GM10266 (cell line): ENCODE data around the gene HIC1.

Source experiments
- DNase-seq: peaks from one replicate; pipeline ENCODE4 v3.0.0; 2012; ENCODE audit errors: extremely low spot score
- CTCF ChIP-seq: IDR thresholded peaks from 2 replicates; pipeline ENCODE4 v1.5.1; 2012; ENCODE audit warnings: mild to moderate bottlenecking, low read depth; ENCODE audit not compliant: control insufficient read depth, insufficient read depth; ENCODE audit errors: missing control alignments

The HIC1 gene

DNA sequence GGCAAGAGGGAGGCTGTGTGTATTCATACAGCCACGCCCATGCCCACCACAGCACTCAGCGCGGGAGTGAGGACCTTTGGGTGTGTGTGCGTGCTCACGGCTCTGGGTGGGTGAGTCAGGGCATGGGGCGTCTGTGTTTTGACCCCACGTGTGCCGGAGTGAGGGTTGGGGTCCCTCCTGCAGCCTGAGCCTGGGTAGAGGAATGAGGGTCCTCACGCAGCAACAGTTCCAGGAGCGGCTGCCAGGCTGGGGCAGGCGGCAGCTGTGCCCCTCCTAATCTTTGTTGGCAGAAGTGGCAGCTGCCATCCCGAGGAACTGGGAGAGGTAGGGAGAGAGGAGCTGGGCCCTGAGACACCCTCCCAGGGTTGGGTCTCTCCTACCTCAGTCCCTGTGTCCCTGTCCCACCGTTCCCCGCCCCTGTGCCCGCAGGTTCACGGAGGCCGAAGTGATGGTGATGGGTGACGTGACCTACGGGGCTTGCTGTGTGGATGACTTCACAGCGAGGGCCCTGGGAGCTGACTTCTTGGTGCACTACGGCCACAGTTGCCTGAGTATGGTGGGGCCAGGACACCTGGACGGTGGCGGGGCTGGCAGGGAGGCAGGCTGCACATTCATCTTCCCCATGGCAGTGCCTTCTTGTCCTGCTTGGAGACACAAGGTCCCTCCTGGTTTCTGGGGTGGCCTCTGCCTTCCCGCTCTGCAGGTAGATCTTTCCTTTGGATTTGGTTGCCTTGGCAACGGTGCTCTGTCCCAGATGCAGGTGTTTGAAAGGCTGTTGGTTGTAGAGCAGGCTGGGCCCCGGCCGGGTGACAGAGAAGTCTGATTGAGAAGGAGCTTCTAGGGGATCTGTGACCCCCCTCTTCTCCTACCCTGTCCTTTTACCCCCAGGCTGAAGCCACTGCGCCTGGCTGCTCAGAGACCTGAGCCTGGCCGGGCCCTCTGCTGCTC, 19.1 kb upstream of the HIC1 start:
- no peak for TF ChIP-seq CTCF
- DNase-seq = no peak

DNA sequence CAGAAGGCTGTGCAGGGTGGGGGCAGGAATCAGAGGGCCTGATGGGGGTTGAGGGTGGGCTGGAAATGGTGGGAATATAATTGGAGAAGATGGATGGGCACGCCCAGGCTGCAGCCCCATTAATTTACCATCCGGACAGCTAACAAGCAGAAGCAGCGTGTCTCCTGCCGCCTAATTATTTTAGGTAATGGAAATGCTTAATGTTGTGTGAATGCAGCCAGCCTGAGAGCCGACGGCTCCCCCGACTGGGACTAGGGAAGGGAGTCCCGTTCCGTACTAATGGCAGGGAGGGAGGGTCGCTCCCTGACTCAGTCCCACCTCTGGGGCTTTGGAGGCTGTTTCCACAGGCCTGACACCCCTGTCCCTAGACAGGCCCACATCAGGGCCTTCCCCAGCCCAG, 17.7 kb upstream of the HIC1 start:
- DNase-seq = no peak
- no peak for TF ChIP-seq CTCF

GRCh38 chr17:2040219-2040827, 14.6 kb upstream of the HIC1 start:
- TF ChIP-seq CTCF = no peak
- no peak for DNase-seq

DNA sequence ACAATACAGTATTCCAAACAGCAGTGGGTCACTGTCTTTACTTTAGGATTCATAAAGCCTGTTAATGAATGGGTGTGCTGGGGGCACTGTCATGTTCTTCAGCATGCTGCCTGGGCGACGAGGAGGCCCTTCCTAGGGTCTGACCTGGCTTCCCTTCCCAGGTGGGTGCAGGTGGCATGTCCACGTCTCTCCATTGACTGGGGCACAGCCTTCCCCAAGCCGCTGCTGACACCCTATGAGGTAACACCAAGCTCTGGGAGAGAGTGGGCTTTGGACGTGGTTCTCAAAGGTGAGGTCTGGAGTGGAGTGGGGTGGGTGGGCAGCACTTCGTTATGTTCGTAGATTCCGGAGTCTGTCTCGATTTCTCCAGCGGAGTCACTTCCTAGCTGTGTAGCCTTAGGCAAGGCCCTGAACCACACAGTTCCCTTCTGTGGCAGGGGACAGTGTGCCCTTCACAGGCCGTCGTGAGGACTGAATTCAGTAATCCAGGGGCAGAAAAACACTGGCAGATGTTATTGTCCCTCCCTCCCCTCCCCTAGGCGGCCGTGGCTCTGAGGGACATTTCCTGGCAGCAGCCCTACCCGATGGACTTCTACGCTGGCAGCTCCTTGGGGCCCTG, 13.9 kb upstream of the HIC1 start:
- no peak for TF ChIP-seq CTCF
- DNase-seq = no peak

DNA sequence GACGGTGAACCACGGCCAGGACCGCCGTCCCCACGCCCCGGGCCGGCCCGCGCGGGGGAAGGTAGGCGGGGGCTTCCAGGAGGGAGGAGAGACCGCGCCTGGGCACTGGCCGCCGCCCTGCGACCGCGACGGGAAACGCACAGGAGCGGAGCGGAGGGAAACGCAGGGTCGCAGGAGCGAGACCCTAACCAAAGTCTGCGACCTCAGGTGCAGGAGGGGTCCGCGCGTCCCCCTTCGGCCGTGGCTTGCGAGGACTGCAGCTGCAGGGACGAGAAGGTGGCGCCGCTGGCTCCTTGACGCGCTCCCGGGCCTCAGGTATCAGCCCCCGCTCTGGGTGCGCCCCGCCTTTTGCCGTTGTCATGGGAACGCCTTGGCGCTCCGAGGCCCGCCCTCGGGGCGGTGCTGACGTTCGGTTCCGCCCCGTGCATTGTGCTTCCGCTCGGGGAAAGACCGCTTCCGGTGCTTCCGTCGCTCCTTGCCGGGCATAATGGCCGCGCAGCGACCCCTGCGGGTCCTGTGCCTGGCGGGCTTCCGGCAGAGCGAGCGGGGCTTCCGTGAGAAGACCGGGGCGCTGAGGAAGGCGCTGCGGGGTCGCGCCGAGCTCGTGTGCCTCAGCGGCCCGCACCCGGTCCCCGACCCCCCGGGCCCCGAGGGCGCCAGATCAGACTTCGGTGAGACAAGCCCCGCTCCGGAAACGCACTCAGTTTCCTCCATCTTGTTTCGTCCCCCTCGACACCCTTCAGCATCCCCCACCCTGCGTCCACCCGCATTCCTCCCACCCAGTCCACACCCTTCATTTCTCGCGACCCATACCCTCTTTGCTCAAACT, 13.1 kb upstream of the HIC1 start, which contains the start of gene OVCA2:
TSS of gene OVCA2 (plus strand) at position 462 of the 829 bp plus-strand sequence. CDS start at position 488, 26 bp downstream.
- peak; percentile 98 for DNase-seq
- TF ChIP-seq CTCF = peak; percentile 75

GRCh38 chr17:2042390-2042847, 12.5 kb upstream of the HIC1 start:
- TF ChIP-seq CTCF = no peak
- DNase-seq = no peak
